Breast epithelium (tissue), 3 donors: ENCODE results near the gene EHD4.

Source experiments
- POLR2A ChIP-seq: fragments of 450-650 bp; IDR thresholded peaks from one replicate; pipeline ENCODE4 v1.6.1; 2016; ENCODE audit warnings: antibody characterized with exemption, mild to moderate bottlenecking, moderate library complexity
- POLR2AphosphoS5 ChIP-seq, 3 donors: sonication (generic); formaldehyde crosslinking; IDR thresholded peaks; one replicate each; pipeline ENCODE4 v1.6.1; 2017; ENCODE audit warnings: antibody characterized with exemption in 3 of 3
- TF ChIP-seq, protein P1 (sequence below), 3 donors: fragments of 450-650 bp; IDR thresholded peaks; one replicate each; pipeline ENCODE4 v1.5.1; 2016 to 2017; ENCODE audit warnings: antibody characterized with exemption in 3 of 3, mild to moderate bottlenecking in 3 of 3, moderate library complexity in 3 of 3

GRCh38 chr15:41872166-41872747 is 100.1 kb downstream of the EHD4 start:
- TF ChIP-seq, protein P1, sequence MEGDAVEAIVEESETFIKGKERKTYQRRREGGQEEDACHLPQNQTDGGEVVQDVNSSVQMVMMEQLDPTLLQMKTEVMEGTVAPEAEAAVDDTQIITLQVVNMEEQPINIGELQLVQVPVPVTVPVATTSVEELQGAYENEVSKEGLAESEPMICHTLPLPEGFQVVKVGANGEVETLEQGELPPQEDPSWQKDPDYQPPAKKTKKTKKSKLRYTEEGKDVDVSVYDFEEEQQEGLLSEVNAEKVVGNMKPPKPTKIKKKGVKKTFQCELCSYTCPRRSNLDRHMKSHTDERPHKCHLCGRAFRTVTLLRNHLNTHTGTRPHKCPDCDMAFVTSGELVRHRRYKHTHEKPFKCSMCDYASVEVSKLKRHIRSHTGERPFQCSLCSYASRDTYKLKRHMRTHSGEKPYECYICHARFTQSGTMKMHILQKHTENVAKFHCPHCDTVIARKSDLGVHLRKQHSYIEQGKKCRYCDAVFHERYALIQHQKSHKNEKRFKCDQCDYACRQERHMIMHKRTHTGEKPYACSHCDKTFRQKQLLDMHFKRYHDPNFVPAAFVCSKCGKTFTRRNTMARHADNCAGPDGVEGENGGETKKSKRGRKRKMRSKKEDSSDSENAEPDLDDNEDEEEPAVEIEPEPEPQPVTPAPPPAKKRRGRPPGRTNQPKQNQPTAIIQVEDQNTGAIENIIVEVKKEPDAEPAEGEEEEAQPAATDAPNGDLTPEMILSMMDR (IDR thresholded peaks at IDR 0.05), result no peak
- TF ChIP-seq POLR2AphosphoS5 (IDR thresholded peaks at IDR 0.05) (no peak), POLR2A (no peak)
